Midbrain (tissue), 1 donor: ENCODE data around the gene RASGEF1B.

Experiments
- DNase-seq: peaks from one replicate; lab custom pipeline; 2025; lab: John Stamatoyannopoulos, UW

Gene RASGEF1B

DNA sequence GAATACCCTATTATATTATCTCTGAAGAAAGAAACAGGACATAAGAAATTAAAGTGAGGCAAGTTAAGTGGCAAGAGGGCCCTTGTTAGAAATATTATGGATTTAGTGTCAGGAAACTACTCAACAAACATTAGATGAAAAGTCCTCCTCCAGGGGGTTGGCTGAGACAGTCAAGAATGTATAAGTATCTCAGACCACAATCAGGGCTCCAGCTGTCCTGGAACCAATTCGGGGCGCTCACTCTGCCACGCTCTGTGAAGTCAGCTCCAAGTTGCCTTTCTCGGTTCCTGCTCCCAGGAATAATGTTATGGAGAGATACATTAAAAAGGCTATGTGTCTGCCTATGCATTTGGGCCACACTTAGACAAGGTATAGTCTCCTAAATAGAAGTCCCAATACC lies 73.3 kb downstream of the RASGEF1B start:
- no peak for DNase-seq

DNA sequence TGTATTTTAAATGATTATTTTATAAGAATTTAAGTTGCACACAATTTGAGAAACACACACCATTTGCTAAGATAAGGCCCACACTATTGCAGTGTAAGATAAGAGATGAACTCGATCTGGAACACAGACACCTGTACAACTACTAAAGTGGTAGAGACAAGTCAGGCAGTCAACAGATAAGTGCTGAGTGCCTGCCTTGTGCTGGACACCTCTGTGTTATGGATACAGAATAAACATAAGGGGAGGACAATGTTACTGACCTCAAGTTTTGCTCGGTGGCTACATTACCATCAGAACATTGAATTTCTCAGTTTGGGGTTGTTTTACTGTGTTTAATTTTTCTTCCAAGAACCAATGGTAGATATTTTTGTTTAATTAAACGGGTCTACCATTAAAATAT lies 74.1 kb downstream of the RASGEF1B start:
- no peak for DNase-seq

- no peak for DNase-seq
Measured at GRCh38 chr4:81395239-81395638, 76.5 kb downstream of the RASGEF1B start.

- DNase-seq: no peak
Measured at GRCh38 chr4:81392164-81392563, 79.5 kb downstream of the RASGEF1B start.

GRCh38 chr4:81389720-81390119 lies 82.0 kb downstream of the RASGEF1B start:
- DNase-seq: no peak

DNA sequence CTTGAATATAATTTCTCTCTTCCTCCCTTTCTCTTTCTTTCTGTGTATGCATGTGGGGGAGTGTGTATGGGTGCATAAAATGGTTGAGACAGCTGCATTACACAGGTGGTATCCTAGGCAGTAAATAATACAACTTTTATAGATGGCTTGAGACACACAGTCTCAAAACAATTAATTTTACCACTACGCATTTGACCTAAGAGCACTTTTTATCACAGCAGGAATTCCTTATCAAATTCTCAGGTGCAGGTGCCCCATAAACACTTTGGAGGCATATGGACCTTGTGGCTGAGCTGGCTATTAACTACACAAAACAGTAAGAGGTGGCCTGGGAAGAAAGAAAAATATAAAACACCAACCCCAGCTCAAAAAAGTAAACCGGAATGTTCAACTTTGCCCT lies 91.3 kb downstream of the RASGEF1B start:
- no peak for DNase-seq

GRCh38 chr4:81378386-81378785 lies 93.3 kb downstream of the RASGEF1B start:
- no peak for DNase-seq

GRCh38 chr4:81377191-81377590 lies 94.5 kb downstream of the RASGEF1B start:
- no peak for DNase-seq

- DNase-seq: no peak
Measured at GRCh38 chr4:81376720-81377119, 95.0 kb downstream of the RASGEF1B start.
